K562 (cell line): ENCODE data around the gene MED29. TPM values are rescaled to one million over a fixed set of nuclear protein-coding genes. Genes with fewer than 3 reads are reported as not detected.

Experiments used
- BMI1 ChIP-seq: fragments of 150-350 bp; IDR thresholded peaks from 2 replicates; pipeline ENCODE4 v1.6.1; 2014; ENCODE audit warnings: low read length
- CEBPG ChIP-seq, 3 experiments: fragments of 200-800 bp in 1 of 3; sonication (Bioruptor generic) in 1 of 3; sonication (generic) in 1 of 3; formaldehyde crosslinking in 1 of 3; IDR thresholded peaks in 2 of 3; conservative IDR thresholded peaks in 1 of 3; 2 replicates each; pipeline versions ENCODE4 v1.6.1 to v1.8.0; 2016 to 2022; ENCODE audit warnings: missing compliant biosample characterization in 2 of 3, missing genetic modification characterization in 2 of 3, mild to moderate bottlenecking in 1 of 3, missing genetic modification reagents in 1 of 3
- E2F3 ChIP-seq: fragments of 250-450 bp; sonication (Bioruptor Pico); IDR thresholded peaks from 2 replicates; pipeline ENCODE4 v1.4.0; 2020; ENCODE audit warnings: mild to moderate bottlenecking
- ETV6 ChIP-seq, 3 experiments: fragments of 150-350 bp in 1 of 3; sonication (generic) in 1 of 3; formaldehyde crosslinking in 1 of 3; IDR thresholded peaks; 2 replicates each; pipeline versions ENCODE4 v1.6.1 to v1.8.0; 2014 to 2022; ENCODE audit warnings: borderline replicate concordance in 2 of 3, low read depth in 2 of 3, antibody characterized with exemption in 1 of 3, low read length in 1 of 3, mild to moderate bottlenecking in 1 of 3, missing genetic modification reagents in 1 of 3
- ILK ChIP-seq: fragments of 450-650 bp; IDR thresholded peaks from 2 replicates; pipeline ENCODE4 v1.6.1; 2016; ENCODE audit warnings: missing genetic modification characterization, low read depth, mild to moderate bottlenecking, missing compliant biosample characterization, moderate library complexity, borderline replicate concordance
- LCOR ChIP-seq: sonication (generic); formaldehyde crosslinking; IDR thresholded peaks from 2 replicates; pipeline ENCODE4 v1.8.0; 2022; ENCODE audit warnings: mild to moderate bottlenecking, missing genetic modification reagents
- MITF ChIP-seq: IDR thresholded peaks from 2 replicates; pipeline ENCODE4 v1.6.1; 2014; ENCODE audit warnings: antibody characterized with exemption
- MNT ChIP-seq, 2 experiments: fragments of 450-650 bp; conservative IDR thresholded peaks; 2 replicates each; pipeline ENCODE4 v1.6.1; 2017; ENCODE audit warnings: mild to moderate bottlenecking in 2 of 2, moderate library complexity in 2 of 2
- NCOR1 ChIP-seq: fragments of 450-650 bp; IDR thresholded peaks from 2 replicates; pipeline ENCODE4 v1.6.1; 2016; ENCODE audit warnings: mild to moderate bottlenecking, moderate library complexity
- RAD51 ChIP-seq: fragments of 450-650 bp; IDR thresholded peaks from 2 replicates; pipeline ENCODE4 v1.7.1; 2016; ENCODE audit warnings: low read depth, mild to moderate bottlenecking, borderline replicate concordance
- RBM14 ChIP-seq: fragments of 200-400 bp; formaldehyde crosslinking; IDR thresholded peaks from 2 replicates; pipeline ENCODE4 v1.6.1; 2018; ENCODE audit warnings: low read depth, mild to moderate bottlenecking, low read length, moderate library complexity, borderline replicate concordance; ENCODE audit not compliant: insufficient read depth
- RBM34 ChIP-seq: fragments of 200-400 bp; formaldehyde crosslinking; IDR thresholded peaks from 2 replicates; pipeline ENCODE4 v1.6.1; 2018; ENCODE audit warnings: low read length, borderline replicate concordance; ENCODE audit not compliant: insufficient read depth
- SIRT6 ChIP-seq: IDR thresholded peaks from one replicate; pipeline ENCODE4 v1.6.1; 2012; ENCODE audit warnings: low read depth, mild to moderate bottlenecking, control low read depth, inconsistent platforms, low read length, moderate library complexity
- SLC30A9 ChIP-seq: fragments of 250-450 bp; sonication (Bioruptor Pico); IDR thresholded peaks from 2 replicates; pipeline ENCODE4 v1.8.0; 2022; ENCODE audit warnings: mild to moderate bottlenecking, moderate library complexity
- ZBTB12 ChIP-seq: fragments of 250-450 bp; sonication (Bioruptor Pico); IDR thresholded peaks from 2 replicates; pipeline ENCODE4 v1.4.0; 2020
- ZNF354B ChIP-seq: fragments of 250-450 bp; sonication (Bioruptor Pico); IDR thresholded peaks from 2 replicates; pipeline ENCODE4 v1.4.0; 2020
- ZNF511 ChIP-seq: sonication (generic); formaldehyde crosslinking; IDR thresholded peaks from 2 replicates; pipeline ENCODE4 v1.8.0; 2022; ENCODE audit warnings: mild to moderate bottlenecking, missing genetic modification reagents
- ZNF696 ChIP-seq: fragments of 250-450 bp; sonication (Bioruptor Pico); conservative IDR thresholded peaks from 2 replicates; pipeline ENCODE4 v1.4.0; 2020; ENCODE audit warnings: mild to moderate bottlenecking, moderate library complexity
- ZNF778 ChIP-seq: fragments of 450-650 bp; formaldehyde crosslinking; IDR thresholded peaks from 2 replicates; pipeline ENCODE4 v1.4.0; 2020; ENCODE audit warnings: mild to moderate bottlenecking, moderate library complexity
- polyA plus RNA-seq, 8 experiments: library from polyadenylated mRNA; depleted of rRNA in 4 of 8; stranded (reverse) in 5 of 8; unstranded in 3 of 8; fragments of >200 nt; fragmentation: Nextera tagmentation in 2 of 8; fragmentation: Illumina TruSeq in 1 of 8; extraction: Ambion mirVana in 2 of 8; extraction: Trizol in 1 of 8; gene quantifications; 2 replicates each; pipeline versions ENCODE4 v1.2.1 to v1.2.3, GENCODE V29; 2011 to 2014; ENCODE audit warnings: inconsistent platforms in 1 of 8, missing spikeins in 1 of 8
- total RNA-seq, 7 experiments: library from RNA; depleted of rRNA in 6 of 7; stranded (reverse); fragments of >200 nt in 6 of 7; fragmentation: Illumina TruSeq in 2 of 7; extraction: Trizol in 2 of 7; gene quantifications; 2 replicates each; pipeline versions ENCODE4 v1.2.1 to v1.2.3, GENCODE V29; 2011 to 2021; ENCODE audit warnings: low replicate concordance in 1 of 7
- TF ChIP-seq, protein P1 (sequence below): fragments of 450-650 bp; conservative IDR thresholded peaks from 2 replicates; pipeline ENCODE4 v1.6.1; 2016; ENCODE audit warnings: missing genetic modification characterization, low read depth, mild to moderate bottlenecking, control low read depth, missing compliant biosample characterization

The MED29 gene
- total and polyA plus RNA-seq, 9 of the 15 experiments (the other 6 are each of a cell fraction or from before 2014, with no cell fraction given), result 1.8 to 22.6 (median 12.4) TPM

- TF ChIP-seq MNT (conservative IDR thresholded peaks at IDR 0.05), result no peak
- TF ChIP-seq ZNF511 (CRISPR knock-in tag), result no peak
- no peak for TF ChIP-seq RBM14
- TF ChIP-seq ZNF696 (CRISPR knock-in tag), result no peak
- TF ChIP-seq, protein P1, sequence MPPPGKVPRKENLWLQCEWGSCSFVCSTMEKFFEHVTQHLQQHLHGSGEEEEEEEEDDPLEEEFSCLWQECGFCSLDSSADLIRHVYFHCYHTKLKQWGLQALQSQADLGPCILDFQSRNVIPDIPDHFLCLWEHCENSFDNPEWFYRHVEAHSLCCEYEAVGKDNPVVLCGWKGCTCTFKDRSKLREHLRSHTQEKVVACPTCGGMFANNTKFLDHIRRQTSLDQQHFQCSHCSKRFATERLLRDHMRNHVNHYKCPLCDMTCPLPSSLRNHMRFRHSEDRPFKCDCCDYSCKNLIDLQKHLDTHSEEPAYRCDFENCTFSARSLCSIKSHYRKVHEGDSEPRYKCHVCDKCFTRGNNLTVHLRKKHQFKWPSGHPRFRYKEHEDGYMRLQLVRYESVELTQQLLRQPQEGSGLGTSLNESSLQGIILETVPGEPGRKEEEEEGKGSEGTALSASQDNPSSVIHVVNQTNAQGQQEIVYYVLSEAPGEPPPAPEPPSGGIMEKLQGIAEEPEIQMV, result no peak
- TF ChIP-seq ZBTB12, result no peak
- TF ChIP-seq RAD51, result no peak
- no peak for TF ChIP-seq BMI1
- TF ChIP-seq E2F3, result no peak
- no peak for TF ChIP-seq ILK (tag)
- TF ChIP-seq CEBPG (CRISPR knock-in tag; IDR thresholded peaks at IDR 0.05), result no peak
- TF ChIP-seq CEBPG (tag; conservative IDR thresholded peaks at IDR 0.05 in 1 of 2, IDR thresholded peaks at IDR 0.05 in 1 of 2), result no peak
- no peak for TF ChIP-seq MITF
- TF ChIP-seq RBM34, result no peak
- TF ChIP-seq ETV6 (IDR thresholded peaks at IDR 0.05; ENCODE audit: borderline replicate concordance in 1 of 2, low read depth in 2 of 2, low read length in 1 of 2), result no peak
- no peak for TF ChIP-seq ETV6 (CRISPR knock-in tag; IDR thresholded peaks at IDR 0.05; ENCODE audit: borderline replicate concordance)
- no peak for TF ChIP-seq NCOR1
- TF ChIP-seq ZNF778 (CRISPR knock-in tag), result no peak
- TF ChIP-seq SLC30A9, result no peak
- no peak for TF ChIP-seq LCOR (CRISPR knock-in tag)
- TF ChIP-seq ZNF354B (CRISPR knock-in tag), result no peak
- TF ChIP-seq SIRT6, result no peak
Measured at GRCh38 chr19:39397360-39398296, 6.5 kb downstream of the MED29 start (continued).
